ENCODE results near the gene PANK4.

Gene PANK4

DNA sequence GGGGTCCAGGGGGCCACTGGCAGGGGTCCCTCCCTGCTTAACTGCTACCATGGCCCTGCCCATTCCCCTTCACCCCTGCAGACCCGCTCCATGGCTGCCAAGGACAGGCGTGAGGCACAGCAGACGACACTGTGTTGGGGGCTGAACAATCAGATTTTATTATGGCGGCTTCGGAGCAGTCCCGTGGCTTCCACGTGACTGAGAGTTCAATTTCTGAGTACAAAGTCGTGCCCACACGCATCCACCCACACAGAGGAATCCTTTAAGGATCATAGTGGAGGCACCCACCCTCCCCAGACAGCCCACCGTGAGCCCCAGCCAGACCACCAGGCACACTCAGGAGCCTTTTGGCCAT, 2.2 kb upstream of the PANK4 start:
- TF ChIP-seq, protein P1, sequence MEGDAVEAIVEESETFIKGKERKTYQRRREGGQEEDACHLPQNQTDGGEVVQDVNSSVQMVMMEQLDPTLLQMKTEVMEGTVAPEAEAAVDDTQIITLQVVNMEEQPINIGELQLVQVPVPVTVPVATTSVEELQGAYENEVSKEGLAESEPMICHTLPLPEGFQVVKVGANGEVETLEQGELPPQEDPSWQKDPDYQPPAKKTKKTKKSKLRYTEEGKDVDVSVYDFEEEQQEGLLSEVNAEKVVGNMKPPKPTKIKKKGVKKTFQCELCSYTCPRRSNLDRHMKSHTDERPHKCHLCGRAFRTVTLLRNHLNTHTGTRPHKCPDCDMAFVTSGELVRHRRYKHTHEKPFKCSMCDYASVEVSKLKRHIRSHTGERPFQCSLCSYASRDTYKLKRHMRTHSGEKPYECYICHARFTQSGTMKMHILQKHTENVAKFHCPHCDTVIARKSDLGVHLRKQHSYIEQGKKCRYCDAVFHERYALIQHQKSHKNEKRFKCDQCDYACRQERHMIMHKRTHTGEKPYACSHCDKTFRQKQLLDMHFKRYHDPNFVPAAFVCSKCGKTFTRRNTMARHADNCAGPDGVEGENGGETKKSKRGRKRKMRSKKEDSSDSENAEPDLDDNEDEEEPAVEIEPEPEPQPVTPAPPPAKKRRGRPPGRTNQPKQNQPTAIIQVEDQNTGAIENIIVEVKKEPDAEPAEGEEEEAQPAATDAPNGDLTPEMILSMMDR (IDR thresholded peaks at IDR 0.05) = no peak
- no peaks in the 10 kb centered on the region for H3K9me3 ChIP-seq (ENCODE audit: control insufficient read depth, low read length)
- peaks cover 3% of the 10 kb centered on the region for H3K4me1 ChIP-seq
- H3K36me3 ChIP-seq (ENCODE audit: control insufficient read depth, insufficient read depth, low read length) = no peaks in the 10 kb centered on the region
- no peaks in the 10 kb centered on the region for H3K27me3 ChIP-seq (ENCODE audit: control insufficient read depth, insufficient read depth, low read length)
- no peak overlapping the region for H3K4me3 ChIP-seq (ENCODE audit: low read depth, low read length)
- no peak overlapping the region for H2AFZ ChIP-seq
- H3K79me2 ChIP-seq = peaks cover 19% of the 10 kb centered on the region
- no peak overlapping the region for H3K27ac ChIP-seq
- no peak overlapping the region for H3K9ac ChIP-seq
- H3K4me2 ChIP-seq (ENCODE audit: low read length) = no peak overlapping the region

DNA sequence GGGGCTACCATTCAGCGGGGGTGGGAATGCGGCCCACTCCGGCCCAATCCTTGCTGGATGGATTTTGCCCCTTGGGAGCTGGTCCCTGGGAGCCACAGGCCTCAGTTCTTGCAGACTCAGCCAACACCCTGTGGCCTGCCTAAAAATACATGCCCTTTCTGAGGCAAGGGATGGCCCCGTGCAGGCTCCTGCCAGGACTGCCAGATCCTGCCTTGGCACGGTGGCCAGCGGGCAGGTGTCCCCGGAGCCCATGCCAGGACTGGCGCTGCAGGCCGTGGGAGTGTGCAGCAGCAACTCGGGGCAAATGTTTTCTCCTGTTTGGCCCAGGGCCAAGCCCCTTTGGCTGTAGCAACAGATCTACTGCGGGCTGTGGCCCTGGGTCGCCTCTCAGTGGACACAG, 1.6 kb upstream of the PANK4 start:
- Histone ChIP-seq H3K4me3 (ENCODE audit: low read depth, low read length) (no peak overlapping the region), H3K4me1 (peaks cover 3% of the 10 kb centered on the region), H2AFZ (no peak overlapping the region), H3K4me2 (ENCODE audit: low read length) (no peak overlapping the region), H3K79me2 (peaks cover 19% of the 10 kb centered on the region), H3K9ac (no peak overlapping the region), H3K27me3 (ENCODE audit: control insufficient read depth, insufficient read depth, low read length) (no peaks in the 10 kb centered on the region), H3K36me3 (ENCODE audit: control insufficient read depth, insufficient read depth, low read length) (no peaks in the 10 kb centered on the region), H3K27ac (no peak overlapping the region), H3K9me3 (ENCODE audit: control insufficient read depth, low read length) (no peaks in the 10 kb centered on the region)
- TF ChIP-seq, protein P1 (IDR thresholded peaks at IDR 0.05) = no peak

DNA sequence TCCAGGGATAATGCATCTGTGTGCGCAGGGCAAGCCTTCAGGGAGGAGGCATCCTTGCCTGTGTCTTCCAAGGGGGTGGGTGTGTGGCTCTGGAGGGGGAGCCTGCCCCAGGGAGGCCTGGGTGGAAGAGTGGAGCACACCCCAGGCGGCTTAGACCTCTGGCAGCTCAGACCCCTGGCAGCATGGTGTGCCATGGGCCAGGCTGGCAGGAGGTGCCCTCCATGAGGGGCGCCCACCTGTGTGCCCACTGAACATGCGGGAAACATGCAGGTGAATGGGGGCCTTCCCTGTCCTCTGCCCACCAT, 1.1 kb upstream of the PANK4 start:
- no peak overlapping the region for H3K27ac ChIP-seq
- peaks cover 3% of the 10 kb centered on the region for H3K4me1 ChIP-seq
- no peak overlapping the region for H3K4me3 ChIP-seq (ENCODE audit: low read depth, low read length)
- H2AFZ ChIP-seq = no peak overlapping the region
- no peak overlapping the region for H3K4me2 ChIP-seq (ENCODE audit: low read length)
- TF ChIP-seq, protein P1 (IDR thresholded peaks at IDR 0.05) = no peak
- no peaks in the 10 kb centered on the region for H3K36me3 ChIP-seq (ENCODE audit: control insufficient read depth, insufficient read depth, low read length)
- no peaks in the 10 kb centered on the region for H3K27me3 ChIP-seq (ENCODE audit: control insufficient read depth, insufficient read depth, low read length)
- H3K79me2 ChIP-seq = peaks cover 19% of the 10 kb centered on the region
- no peak overlapping the region for H3K9ac ChIP-seq
- no peaks in the 10 kb centered on the region for H3K9me3 ChIP-seq (ENCODE audit: control insufficient read depth, low read length)

DNA sequence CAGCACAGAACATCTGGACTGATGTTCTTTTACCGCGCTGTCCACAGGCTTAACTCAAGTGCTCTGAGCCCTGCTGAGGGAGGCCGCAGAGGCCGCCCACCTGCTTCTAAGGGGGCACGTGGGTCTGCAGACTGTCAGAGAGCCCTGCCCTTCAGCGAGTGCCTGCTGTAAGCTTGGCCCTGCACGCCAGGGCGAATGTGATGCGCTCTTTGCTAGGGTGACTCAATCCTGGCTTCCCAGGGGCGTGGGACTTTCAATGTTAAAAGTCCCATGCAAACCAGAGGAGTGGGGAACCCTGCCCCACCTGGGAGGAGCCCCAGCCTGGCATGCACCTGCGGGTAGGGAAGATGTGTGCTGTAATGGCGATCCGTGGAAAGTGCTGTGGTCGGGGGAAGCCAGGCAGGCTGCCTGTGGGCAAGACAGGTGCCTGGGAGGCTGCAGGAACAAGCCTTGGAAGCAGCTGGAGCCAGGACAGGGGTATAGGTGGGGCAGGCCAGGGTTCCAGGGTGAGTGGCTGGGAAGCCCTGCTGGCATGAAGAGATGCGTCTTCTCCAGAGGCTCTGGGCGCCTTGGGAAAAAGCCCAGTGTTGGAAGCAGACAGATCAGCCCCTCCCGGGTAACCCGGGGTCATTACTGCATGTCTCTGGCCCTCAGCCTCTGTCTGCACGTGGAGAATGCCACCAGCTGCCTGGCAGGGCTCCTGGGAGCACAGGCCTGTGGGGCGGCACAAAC, 594 bp upstream of the PANK4 start:
- Histone ChIP-seq H3K4me1 (peaks cover 3% of the 10 kb centered on the region), H3K27ac (peak overlapping the region; percentile 15), H3K36me3 (ENCODE audit: control insufficient read depth, insufficient read depth, low read length) (no peaks in the 10 kb centered on the region), H3K79me2 (peaks cover 19% of the 10 kb centered on the region), H3K27me3 (ENCODE audit: control insufficient read depth, insufficient read depth, low read length) (no peaks in the 10 kb centered on the region), H3K4me2 (ENCODE audit: low read length) (peak overlapping the region; percentile 31), H3K9ac (no peak overlapping the region), H2AFZ (peak overlapping the region; percentile 83), H3K9me3 (ENCODE audit: control insufficient read depth, low read length) (no peaks in the 10 kb centered on the region), H3K4me3 (ENCODE audit: low read depth, low read length) (no peak overlapping the region)
- TF ChIP-seq, protein P1 (IDR thresholded peaks at IDR 0.05) = no peak

DNA sequence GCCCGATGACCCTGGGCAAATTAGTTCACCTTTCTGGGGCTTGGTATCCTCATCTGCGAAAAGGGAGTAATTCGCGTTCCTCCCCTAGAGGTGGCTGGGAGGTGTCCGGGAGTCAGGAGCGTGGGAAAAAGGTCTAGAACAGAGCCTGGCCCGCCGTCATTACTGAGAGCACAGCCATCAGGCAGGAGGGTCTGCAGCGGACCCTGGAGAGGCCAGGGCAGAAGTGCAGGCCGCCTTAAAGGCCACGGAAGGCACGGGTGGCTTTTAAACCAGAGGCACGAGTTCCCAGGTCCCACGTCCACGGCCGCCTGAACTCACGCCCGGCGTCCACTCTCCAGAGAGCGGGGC, 850 bp downstream of the PANK4 start:
- Histone ChIP-seq H3K27me3 (ENCODE audit: control insufficient read depth, insufficient read depth, low read length) (no peaks in the 10 kb centered on the region), H3K9ac (peak overlapping the region; percentile 37), H3K27ac (peak overlapping the region; percentile 47), H3K79me2 (peaks cover 19% of the 10 kb centered on the region), H2AFZ (peak overlapping the region; percentile 50), H3K36me3 (ENCODE audit: control insufficient read depth, insufficient read depth, low read length) (no peaks in the 10 kb centered on the region), H3K4me3 (ENCODE audit: low read depth, low read length) (peak overlapping the region; percentile 74), H3K4me1 (peaks cover 3% of the 10 kb centered on the region), H3K4me2 (ENCODE audit: low read length) (peak overlapping the region; percentile 91), H3K9me3 (ENCODE audit: control insufficient read depth, low read length) (no peaks in the 10 kb centered on the region)
- TF ChIP-seq, protein P1 (IDR thresholded peaks at IDR 0.05) = no peak
